HFFc6 (cell line): ENCODE measurements around the gene ART4. TPM values are rescaled to one million over a fixed set of nuclear protein-coding genes. Genes with fewer than 3 reads are reported as not detected.

Experiments used
- DNase-seq: peaks from one replicate; pipeline ENCODE4 v3.0.0-alpha.2; 2018
- H3K27ac Mint-ChIP-seq: 2 replicates; pipeline ENCODE4 v1.8.0; 2020; ENCODE audit warnings: mild to moderate bottlenecking, mixed read lengths
- H3K27me3 Mint-ChIP-seq: 2 replicates; pipeline ENCODE4 v1.8.0; 2021; ENCODE audit warnings: mild to moderate bottlenecking, moderate library complexity, mixed read lengths; ENCODE audit not compliant: insufficient read depth
- H3K36me3 Mint-ChIP-seq: 2 replicates; pipeline ENCODE4 v1.8.0; 2021; ENCODE audit warnings: low read depth, mixed read lengths
- H3K4me1 Mint-ChIP-seq: 2 replicates; pipeline ENCODE4 v1.8.0; 2020; ENCODE audit warnings: low read depth, mixed read lengths
- H3K4me3 Mint-ChIP-seq: 2 replicates; pipeline ENCODE4 v1.8.0; 2020; ENCODE audit warnings: mild to moderate bottlenecking, moderate library complexity, mixed read lengths
- H3K9me3 Mint-ChIP-seq: 2 replicates; pipeline ENCODE4 v1.8.0; 2020; ENCODE audit warnings: mild to moderate bottlenecking, mixed read lengths
- total RNA-seq, 6 experiments: library from RNA; stranded (reverse); fragmentation: NEBNext Ultra II Directional; extraction: Animal tissue kit (Norgen Biotek cat#: 25700); gene quantifications; 2 replicates in 1 of 6; 3 replicates in 5 of 6; pipeline ENCODE4 v1.2.3, GENCODE V29; 2021
- TF ChIP-seq, protein P1 (sequence below): fragments of 200-600 bp; sonication (generic); IDR thresholded peaks from 2 replicates; pipeline ENCODE4 v1.5.0; 2021; ENCODE audit warnings: antibody characterized with exemption, mild to moderate bottlenecking

The ART4 gene
- total RNA-seq, 6 experiments from 2014 or later = not detected

DNA sequence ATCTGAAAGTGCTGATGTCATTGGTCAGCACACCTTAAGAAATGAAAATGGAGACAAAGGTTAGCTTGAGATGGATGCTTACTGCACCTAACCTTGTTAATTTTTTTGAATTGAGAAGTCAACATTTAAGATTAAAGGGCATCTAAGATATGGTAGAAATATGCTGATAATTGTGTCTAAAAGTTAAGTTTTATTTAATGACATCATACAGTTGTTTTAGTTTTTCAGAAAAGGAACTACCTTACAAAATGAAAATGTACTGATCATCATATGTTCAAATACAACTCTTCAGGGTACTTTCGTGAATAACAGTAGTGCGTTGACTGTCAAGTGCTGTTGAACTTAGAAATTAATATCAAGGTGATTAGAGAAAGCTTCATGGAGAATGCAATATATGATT is 31.8 kb downstream of the ART4 start:
- DNase-seq = no peak
- H3K27me3 Mint-ChIP-seq = no peaks in the 10 kb centered on the region
- no peak overlapping the region for H3K27ac Mint-ChIP-seq
- H3K36me3 Mint-ChIP-seq = no peaks in the 10 kb centered on the region
- no peaks in the 10 kb centered on the region for H3K9me3 Mint-ChIP-seq
- no peak overlapping the region for H3K4me3 Mint-ChIP-seq
- TF ChIP-seq, protein P1, sequence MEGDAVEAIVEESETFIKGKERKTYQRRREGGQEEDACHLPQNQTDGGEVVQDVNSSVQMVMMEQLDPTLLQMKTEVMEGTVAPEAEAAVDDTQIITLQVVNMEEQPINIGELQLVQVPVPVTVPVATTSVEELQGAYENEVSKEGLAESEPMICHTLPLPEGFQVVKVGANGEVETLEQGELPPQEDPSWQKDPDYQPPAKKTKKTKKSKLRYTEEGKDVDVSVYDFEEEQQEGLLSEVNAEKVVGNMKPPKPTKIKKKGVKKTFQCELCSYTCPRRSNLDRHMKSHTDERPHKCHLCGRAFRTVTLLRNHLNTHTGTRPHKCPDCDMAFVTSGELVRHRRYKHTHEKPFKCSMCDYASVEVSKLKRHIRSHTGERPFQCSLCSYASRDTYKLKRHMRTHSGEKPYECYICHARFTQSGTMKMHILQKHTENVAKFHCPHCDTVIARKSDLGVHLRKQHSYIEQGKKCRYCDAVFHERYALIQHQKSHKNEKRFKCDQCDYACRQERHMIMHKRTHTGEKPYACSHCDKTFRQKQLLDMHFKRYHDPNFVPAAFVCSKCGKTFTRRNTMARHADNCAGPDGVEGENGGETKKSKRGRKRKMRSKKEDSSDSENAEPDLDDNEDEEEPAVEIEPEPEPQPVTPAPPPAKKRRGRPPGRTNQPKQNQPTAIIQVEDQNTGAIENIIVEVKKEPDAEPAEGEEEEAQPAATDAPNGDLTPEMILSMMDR = peak; percentile 21; the same call in 1 of the 2 replicates
- H3K4me1 Mint-ChIP-seq = no peaks in the 10 kb centered on the region

DNA sequence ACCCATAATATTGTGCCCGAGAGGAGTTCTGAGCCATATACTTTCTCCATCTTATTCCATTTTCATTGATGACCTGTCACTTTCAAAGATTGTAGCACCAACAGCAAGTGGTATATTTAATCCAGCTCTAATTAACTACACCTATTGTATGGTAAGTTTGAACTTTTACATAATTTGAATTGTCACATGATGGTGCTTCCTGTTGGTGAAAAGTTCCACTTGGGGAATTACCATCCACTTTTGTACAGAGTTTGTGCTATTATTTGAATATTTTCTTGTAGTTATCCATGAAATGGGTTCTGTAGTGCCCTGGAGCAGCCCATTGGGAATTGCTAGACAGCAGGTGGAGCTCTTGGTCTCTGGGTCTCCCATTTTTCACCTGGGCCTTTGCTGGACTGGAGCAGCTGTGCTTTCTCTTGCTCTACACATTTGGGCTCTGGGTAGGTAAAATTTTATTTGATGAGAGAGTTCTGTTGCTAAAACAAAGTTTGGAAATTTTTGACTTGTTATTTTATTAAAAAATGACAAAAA is 32.3 kb downstream of the ART4 start:
- no peaks in the 10 kb centered on the region for H3K4me1 Mint-ChIP-seq
- no peaks in the 10 kb centered on the region for H3K27me3 Mint-ChIP-seq
- H3K9me3 Mint-ChIP-seq = no peaks in the 10 kb centered on the region
- H3K36me3 Mint-ChIP-seq = no peaks in the 10 kb centered on the region
- H3K4me3 Mint-ChIP-seq = no peak overlapping the region
- TF ChIP-seq, protein P1 = peak; percentile 77
- no peak overlapping the region for H3K27ac Mint-ChIP-seq
- DNase-seq = peak; percentile 32

DNA sequence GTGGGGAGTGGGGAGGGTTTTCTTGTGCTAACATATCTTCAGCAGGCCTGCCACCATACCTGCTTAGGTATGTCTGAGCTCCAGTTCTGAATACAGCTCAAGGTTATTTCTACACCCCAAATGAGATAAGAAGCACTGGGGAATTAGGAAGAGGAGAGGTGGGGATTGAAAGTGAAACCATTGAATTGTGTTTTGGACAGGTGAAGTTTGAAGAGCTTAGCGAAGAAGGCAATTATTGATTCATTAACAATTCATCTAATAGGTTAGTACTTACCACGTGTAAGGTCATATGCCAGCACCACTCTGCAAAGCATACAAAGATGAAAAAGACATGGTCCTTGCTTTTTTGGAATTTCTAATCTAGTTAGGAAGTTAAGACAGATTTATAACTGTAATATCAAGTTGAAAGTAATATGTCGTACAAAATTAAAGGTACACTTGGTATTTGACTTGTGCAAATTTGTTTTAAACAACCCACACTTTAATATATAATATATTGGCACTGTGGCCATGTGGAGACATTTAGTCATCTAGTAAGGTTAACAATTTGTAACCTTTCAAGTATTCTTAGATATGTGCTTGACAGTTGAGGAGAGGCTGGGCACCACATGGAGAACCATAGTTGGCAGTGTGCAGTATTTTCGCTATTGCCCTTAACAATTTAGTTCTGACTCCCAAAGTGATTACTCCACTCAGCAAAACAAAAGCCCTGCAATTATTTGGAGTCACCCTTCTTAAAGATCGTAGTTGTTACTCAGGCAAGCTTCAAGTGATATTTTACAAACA is 33.0 kb downstream of the ART4 start:
- Mint-ChIP-seq H3K36me3 (no peaks in the 10 kb centered on the region), H3K27me3 (no peaks in the 10 kb centered on the region), H3K4me1 (peaks cover 5% of the 10 kb centered on the region; the same call in 1 of the 2 replicates), H3K27ac (no peak overlapping the region), H3K4me3 (no peak overlapping the region), H3K9me3 (no peaks in the 10 kb centered on the region)
- TF ChIP-seq, protein P1 = no peak
- DNase-seq = no peak

DNA sequence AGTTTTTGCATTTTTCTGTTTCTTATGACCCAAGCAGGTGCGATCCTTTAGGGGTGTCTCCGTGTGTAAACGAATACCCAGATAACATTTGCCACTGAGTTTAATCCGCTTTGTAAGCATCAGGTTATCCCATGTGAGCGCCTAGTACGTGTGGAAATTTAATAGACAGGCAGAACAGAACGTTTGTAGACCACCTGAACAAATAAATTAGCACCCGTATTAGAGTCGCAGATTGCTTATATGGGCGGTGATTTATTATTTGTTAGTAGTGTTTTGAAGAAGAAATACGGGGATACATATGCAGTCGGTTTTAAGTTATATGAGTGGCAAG is 39.5 kb downstream of the ART4 start:
- no peak for DNase-seq
- TF ChIP-seq, protein P1 = no peak
- peaks cover 30% of the 10 kb centered on the region for H3K4me1 Mint-ChIP-seq
- H3K27ac Mint-ChIP-seq = no peak overlapping the region
- no peaks in the 10 kb centered on the region for H3K9me3 Mint-ChIP-seq
- H3K36me3 Mint-ChIP-seq = peaks cover 10% of the 10 kb centered on the region
- H3K4me3 Mint-ChIP-seq = no peak overlapping the region
- H3K27me3 Mint-ChIP-seq = peaks cover 1% of the 10 kb centered on the region; the same call in 1 of the 2 replicates

DNA sequence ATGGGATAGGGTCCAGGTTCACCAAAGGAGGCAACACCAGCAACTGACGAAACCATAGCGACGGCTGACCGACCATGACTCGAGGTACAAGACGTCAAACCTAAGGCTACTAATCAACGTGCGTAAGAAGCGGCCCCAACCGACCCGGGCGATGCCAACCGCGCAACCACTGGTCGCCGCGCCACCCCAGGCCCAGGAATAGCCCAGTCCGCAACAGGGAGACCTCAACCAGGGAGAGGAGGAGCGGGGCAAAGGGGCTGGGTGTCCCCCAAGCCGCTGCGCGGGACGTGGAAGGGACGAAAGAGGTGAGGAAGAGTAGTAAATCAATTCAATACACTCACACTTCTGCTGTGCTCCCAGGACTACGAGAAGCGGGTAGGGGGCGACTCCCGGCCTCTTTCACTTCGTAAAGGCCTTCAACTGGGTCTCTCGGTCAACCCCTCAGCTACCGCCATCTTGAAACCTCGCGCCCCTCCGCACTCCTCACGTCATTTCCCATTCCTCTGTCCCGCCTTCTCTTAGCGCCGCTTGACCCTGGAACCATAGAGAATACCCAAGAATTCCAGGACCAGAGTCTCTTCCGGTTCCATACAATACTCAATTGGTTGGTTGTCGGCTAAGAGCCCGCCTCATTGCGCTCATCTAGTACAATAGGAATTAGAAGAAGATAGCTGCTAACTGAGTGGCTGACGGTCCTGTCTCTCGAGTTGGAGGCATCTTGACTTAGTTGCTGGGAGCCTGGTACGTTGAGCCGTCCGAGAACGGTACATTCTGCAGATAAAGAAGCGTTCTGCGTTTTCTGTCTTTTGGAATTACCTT is 40.1 kb downstream of the ART4 start, which contains the start of the genes C12orf60 and WBP11:
Gene C12orf60 (plus strand): TSS at position 660 of the 819 bp plus-strand sequence. CDS start 19,266 bp downstream, outside the sequence.
Gene WBP11 (minus strand): TSS at position 468 of the 819 bp plus-strand sequence. CDS start 2,095 bp downstream, outside the sequence.
- Mint-ChIP-seq H3K27me3 (peaks cover 1% of the 10 kb centered on the region; the same call in 1 of the 2 replicates), H3K4me1 (peaks cover 30% of the 10 kb centered on the region), H3K9me3 (no peaks in the 10 kb centered on the region)

More for the DNA sequence above, 40.1 kb downstream of the ART4 start, which contains the start of the genes C12orf60 and WBP11:
- Mint-ChIP-seq H3K4me3 (no peak within 1 kb of the TSS), H3K27ac (no peak within 1 kb of the TSS), H3K36me3 (peaks cover 10% of the 10 kb centered on the region)
- DNase-seq = peak; percentile 99
- TF ChIP-seq, protein P1 = no peak
